CD4-positive, alpha-beta T cell (primary cell): ENCODE results near the gene EXOC1. TPM values are rescaled to one million over a fixed set of nuclear protein-coding genes. Genes with fewer than 3 reads are reported as not detected.
A peak's percentile ranks its signal among the peaks of the same experiment; 100 is the strongest.

Source experiments
- ATAC-seq: fragments of 200-7000 bp; cut with Tn5 transposase; one replicate; pipeline ENCODE4 v1.10.0; 2022; ENCODE audit warnings: mild to moderate bottlenecking; ENCODE audit not compliant: poor library complexity
- CTCF ChIA-PET: fragments of 350-600 bp; sonication (Branson Sonifier 250); formaldehyde crosslinking; loops from one replicate; lab custom pipeline; 2021; ENCODE audit warnings: antibody characterized with exemption, inconsistent platforms; lab: Charles Lee
- POLR2A ChIA-PET: fragments of 350-600 bp; sonication (Branson Sonifier 250); formaldehyde crosslinking; loops from one replicate; lab custom pipeline; 2021; ENCODE audit warnings: antibody characterized with exemption, inconsistent platforms; lab: Charles Lee
- DNase-seq, 14 experiments: peaks; one replicate each; pipeline ENCODE4 v3.0.0-alpha.2; 2013 to 2020; ENCODE audit warnings: mixed read lengths in 2 of 14
- H3K27ac ChIP-seq, 2 donors: one replicate each; pipeline versions ENCODE4 v1.5.1 to v1.7.0; 2013; ENCODE audit warnings: low read length in 2 of 2, low read depth in 1 of 2, mild to moderate bottlenecking in 1 of 2
- H3K27me3 ChIP-seq, 2 experiments: 1 replicate in 1 of 2; 2 replicates in 1 of 2; pipeline versions ENCODE4 v1.6.1 to v1.7.0; 2013; ENCODE audit warnings: low read length in 2 of 2, control low read depth in 1 of 2, mild to moderate bottlenecking in 1 of 2, moderate library complexity in 1 of 2; ENCODE audit not compliant: insufficient read depth in 2 of 2, control insufficient read depth in 1 of 2
- H3K36me3 ChIP-seq: one replicate; pipeline ENCODE4 v1.6.1; 2013; ENCODE audit warnings: low read length, control low read depth; ENCODE audit not compliant: insufficient read depth
- H3K4me1 ChIP-seq: one replicate; pipeline ENCODE4 v1.6.1; 2013; ENCODE audit warnings: low read length, control low read depth; ENCODE audit not compliant: insufficient read depth
- H3K4me3 ChIP-seq: one replicate; pipeline ENCODE4 v1.5.1; 2013; ENCODE audit warnings: mild to moderate bottlenecking, low read length, moderate library complexity
- H3K9me3 ChIP-seq, 2 experiments: 1 replicate in 1 of 2; 2 replicates in 1 of 2; pipeline versions ENCODE4 v1.6.1 to v1.7.0; 2013; ENCODE audit warnings: low read length in 2 of 2, mild to moderate bottlenecking in 2 of 2, control low read depth in 1 of 2, moderate library complexity in 1 of 2; ENCODE audit not compliant: control insufficient read depth in 1 of 2, insufficient read depth in 1 of 2
- H3K27ac Mint-ChIP-seq: one replicate; pipeline ENCODE4 v1.8.0; 2020; ENCODE audit warnings: mixed read lengths
- H3K27me3 Mint-ChIP-seq: one replicate; pipeline ENCODE4 v1.8.0; 2021; ENCODE audit warnings: mixed read lengths
- H3K36me3 Mint-ChIP-seq: one replicate; pipeline ENCODE4 v1.8.0; 2021; ENCODE audit warnings: low read depth, mixed read lengths
- H3K4me1 Mint-ChIP-seq: one replicate; pipeline ENCODE4 v1.8.0; 2021; ENCODE audit warnings: low read depth, mixed read lengths
- H3K4me3 Mint-ChIP-seq: one replicate; pipeline ENCODE4 v1.8.0; 2020; ENCODE audit warnings: mild to moderate bottlenecking, mixed read lengths
- H3K9me3 Mint-ChIP-seq: one replicate; pipeline ENCODE4 v1.8.0; 2020; ENCODE audit warnings: mixed read lengths
- intact Hi-C, 2 experiments: fragments of 100-400 bp; cut with DNase I in 1 of 2; cut with micrococcal nuclease in 1 of 2; formaldehyde crosslinking; loops; one replicate each; pipeline versions ENCODE4 v1.15.1 to v1.9.0; 2023 to 2025; cut with DNase I, micrococcal nuclease
- total RNA-seq, 174 experiments: library from RNA in 2 of 174; stranded (reverse) in 2 of 174; gene quantifications; one replicate each; pipeline ENCODE4 v1.2.3 and lab custom pipeline; 2021 to 2026
- TF ChIP-seq, protein P1 (sequence below): fragments of 200-600 bp; IDR thresholded peaks from one replicate; pipeline ENCODE4 v1.8.0; 2022; ENCODE audit warnings: antibody characterized with exemption, mild to moderate bottlenecking

EXOC1 gene
- total RNA-seq, 2 experiments from 2014 or later: 15.2 to 15.7 TPM

DNA sequence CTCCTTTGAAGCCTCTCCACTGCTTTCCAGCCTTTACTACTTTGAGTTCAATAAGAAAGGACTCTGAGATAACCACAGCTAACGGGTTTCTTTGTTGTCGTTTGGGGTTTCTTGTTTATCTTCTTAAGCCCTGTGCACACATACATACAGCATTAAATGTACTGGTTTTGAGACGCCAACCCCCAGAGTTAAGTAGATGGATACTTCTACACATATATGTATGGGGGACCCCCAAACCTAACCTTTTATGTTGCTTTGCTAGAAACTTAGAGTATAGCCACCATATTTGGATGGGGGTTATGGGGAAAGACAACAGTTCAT is 96.0 kb downstream of the EXOC1 start:
- Mint-ChIP-seq H3K4me1 (peaks cover 58% of the 10 kb centered on the region), H3K27ac (peak overlapping the region; percentile 96), H3K9me3 (no peaks in the 10 kb centered on the region), H3K4me3 (peak overlapping the region; percentile 90), H3K27me3 (no peaks in the 10 kb centered on the region), H3K36me3 (peaks cover 37% of the 10 kb centered on the region)
- Histone ChIP-seq H3K4me3 (peak overlapping the region; percentile 74), H3K4me1 (peaks cover 26% of the 10 kb centered on the region), H3K36me3 (peaks cover 25% of the 10 kb centered on the region), H3K27ac (peak overlapping the region; percentile 68 to 79), H3K27me3 (no peaks in the 10 kb centered on the region), H3K9me3 (no peaks in the 10 kb centered on the region)
- ChIA-PET CTCF (interaction anchor here (0.6 to 3.0 kb wide), 13 partner anchors 8 to 1029 kb away, joined by 3 to 22 read pairs (median 6); partner anchors contain the start of gene REST), POLR2A (interaction anchor here (0.8 to 3.5 kb wide), 17 partner anchors 8 to 1029 kb away, joined by 3 to 42 read pairs (median 10); partner anchors contain the start of genes AASDH, EXOC1, NOA1 and PAICS)
- TF ChIP-seq, protein P1, sequence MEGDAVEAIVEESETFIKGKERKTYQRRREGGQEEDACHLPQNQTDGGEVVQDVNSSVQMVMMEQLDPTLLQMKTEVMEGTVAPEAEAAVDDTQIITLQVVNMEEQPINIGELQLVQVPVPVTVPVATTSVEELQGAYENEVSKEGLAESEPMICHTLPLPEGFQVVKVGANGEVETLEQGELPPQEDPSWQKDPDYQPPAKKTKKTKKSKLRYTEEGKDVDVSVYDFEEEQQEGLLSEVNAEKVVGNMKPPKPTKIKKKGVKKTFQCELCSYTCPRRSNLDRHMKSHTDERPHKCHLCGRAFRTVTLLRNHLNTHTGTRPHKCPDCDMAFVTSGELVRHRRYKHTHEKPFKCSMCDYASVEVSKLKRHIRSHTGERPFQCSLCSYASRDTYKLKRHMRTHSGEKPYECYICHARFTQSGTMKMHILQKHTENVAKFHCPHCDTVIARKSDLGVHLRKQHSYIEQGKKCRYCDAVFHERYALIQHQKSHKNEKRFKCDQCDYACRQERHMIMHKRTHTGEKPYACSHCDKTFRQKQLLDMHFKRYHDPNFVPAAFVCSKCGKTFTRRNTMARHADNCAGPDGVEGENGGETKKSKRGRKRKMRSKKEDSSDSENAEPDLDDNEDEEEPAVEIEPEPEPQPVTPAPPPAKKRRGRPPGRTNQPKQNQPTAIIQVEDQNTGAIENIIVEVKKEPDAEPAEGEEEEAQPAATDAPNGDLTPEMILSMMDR: no peak
- intact Hi-C loops: loop anchor here (2.0 to 10.0 kb wide), 12 partner anchors 42 to 1029 kb away; partner anchors contain the start of genes POLR2B (in 2 of the 2), AASDH (in 1 of the 2), EXOC1 (in 1 of the 2) and NOA1 (in 1 of the 2)
- no peak for ATAC-seq
- no peak for DNase-seq

DNA sequence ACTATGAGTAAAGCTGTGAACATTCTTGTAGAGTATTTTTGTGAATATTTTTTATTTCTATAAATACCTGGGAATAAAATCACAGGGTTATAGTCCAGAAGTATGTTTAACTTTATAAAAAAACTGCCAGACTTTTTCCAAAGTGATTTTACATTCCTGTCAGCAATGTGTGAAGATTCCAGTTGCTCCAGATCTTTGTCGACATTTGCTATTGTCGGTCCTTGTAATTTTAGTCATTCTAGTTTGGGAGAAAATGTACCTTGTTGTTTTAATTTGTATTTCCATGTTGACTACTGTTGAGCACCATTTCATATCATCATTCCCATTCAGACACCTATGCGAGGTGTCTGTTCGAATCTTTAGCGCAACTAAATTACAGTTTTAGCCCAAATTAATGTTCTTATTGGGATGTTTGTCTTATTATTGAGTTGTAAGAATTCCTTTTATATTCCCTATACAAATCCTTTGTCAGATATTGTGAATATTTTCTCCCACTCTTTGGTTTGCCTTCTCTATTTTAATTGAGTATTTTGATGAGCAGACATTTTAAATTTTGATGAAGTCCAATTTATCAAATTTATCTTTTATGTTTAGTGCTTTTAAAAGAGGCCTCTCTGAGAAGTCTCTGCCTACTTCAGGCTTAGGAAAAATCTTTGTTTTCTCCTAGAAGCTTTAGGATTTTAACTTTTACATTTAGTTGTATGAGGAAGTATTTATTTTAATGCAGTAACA is 97.9 kb downstream of the EXOC1 start:
- CTCF ChIA-PET: interaction anchor here (1.2 kb wide), 1 partner anchor 49 kb away, joined by 3 read pairs; no protein-coding TSS in a partner anchor
- H3K27ac ChIP-seq: peak overlapping the region in 1 of 2 donors; percentile 16
- peaks cover 54% of the 10 kb centered on the region for H3K4me1 Mint-ChIP-seq
- no peaks in the 10 kb centered on the region for H3K27me3 ChIP-seq
- DNase-seq: no peak
- H3K36me3 Mint-ChIP-seq: peaks cover 53% of the 10 kb centered on the region
- no peaks in the 10 kb centered on the region for H3K9me3 Mint-ChIP-seq
- peak overlapping the region; percentile 96 for H3K27ac Mint-ChIP-seq
- H3K36me3 ChIP-seq: peaks cover 40% of the 10 kb centered on the region
- H3K27me3 Mint-ChIP-seq: no peaks in the 10 kb centered on the region
- intact Hi-C loops: loop anchor here in 1 of 2 experiments (5.0 to 10.0 kb wide), 3 partner anchors 351 to 1887 kb away; partner anchors contain the start of genes CHIC2 and CLOCK
- H3K4me3 Mint-ChIP-seq: peak overlapping the region; percentile 76
- no peak overlapping the region for H3K4me3 ChIP-seq
- H3K4me1 ChIP-seq: peaks cover 24% of the 10 kb centered on the region
- TF ChIP-seq, protein P1: no peak
- POLR2A ChIA-PET: no interaction called here
- H3K9me3 ChIP-seq: no peaks in the 10 kb centered on the region
- no peak for ATAC-seq

Other genes starting within 250 kb of the EXOC1 start
- gene NMU, start 217.3 kb upstream of the EXOC1 start, total RNA-seq: not detected
- not detected for gene EXOC1L, start 33.9 kb upstream of the EXOC1 start, total RNA-seq
- 10 to 100 TPM; 19.6 to 21.0 TPM for gene CEP135, start 95.3 kb downstream of the EXOC1 start, total RNA-seq